Ecto neural progenitor cell (in vitro differentiated cells): ENCODE measurements around the gene KIF21A.
"Not testable (repeated sequence)": the region's sequence is repeated elsewhere in the genome, so short reads cannot be mapped to it uniquely, and the experiment has no call there.

Experiments used
- DNase-seq: peaks from one replicate; pipeline ENCODE4 v3.0.0-alpha.2; 2018; ENCODE audit warnings: low spot score

The KIF21A gene

DNA sequence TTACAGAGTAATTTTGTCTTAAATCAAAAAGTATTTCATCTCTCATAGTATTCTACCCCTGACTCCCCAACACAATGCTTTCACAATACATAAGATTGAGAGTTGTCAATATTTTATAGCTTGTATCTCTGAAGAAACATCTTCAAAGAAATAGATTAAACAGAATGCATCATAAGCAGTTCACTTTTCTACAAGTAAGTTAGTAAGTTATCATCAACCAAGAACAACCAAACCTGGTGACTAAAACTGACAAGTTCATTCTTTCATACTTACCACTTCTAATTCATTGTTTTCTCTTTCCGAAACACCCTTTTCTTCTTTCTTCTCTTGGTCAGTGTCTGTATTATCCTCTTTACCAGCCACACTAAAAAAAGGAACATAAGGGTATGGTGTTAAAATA lies 101.2 kb downstream of the KIF21A start:
- no peak for DNase-seq

DNA sequence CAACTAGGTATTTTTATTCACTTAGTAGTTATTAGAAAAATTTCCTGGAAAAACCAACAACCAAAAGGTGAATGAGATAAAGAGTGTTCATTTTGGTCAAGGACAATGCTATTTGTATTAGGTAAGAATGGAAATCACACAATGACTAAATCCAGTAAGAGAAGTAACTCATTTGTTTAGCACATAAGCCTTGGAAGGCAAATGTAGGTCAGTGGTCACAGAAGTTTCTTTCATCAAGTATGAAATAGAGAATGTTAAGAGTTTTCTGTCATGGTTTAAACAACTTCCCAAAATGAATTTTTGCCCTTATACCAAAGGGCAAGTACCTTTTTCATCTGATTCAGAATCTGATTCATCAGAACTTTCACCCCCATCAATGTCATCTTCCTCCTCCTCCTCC lies 101.7 kb downstream of the KIF21A start:
- DNase-seq, result no peak

- DNase-seq, result no peak
Measured at GRCh38 chr12:39332661-39333175, 110.2 kb downstream of the KIF21A start.

GRCh38 chr12:39331539-39332261 lies 111.2 kb downstream of the KIF21A start:
- no peak for DNase-seq

DNA sequence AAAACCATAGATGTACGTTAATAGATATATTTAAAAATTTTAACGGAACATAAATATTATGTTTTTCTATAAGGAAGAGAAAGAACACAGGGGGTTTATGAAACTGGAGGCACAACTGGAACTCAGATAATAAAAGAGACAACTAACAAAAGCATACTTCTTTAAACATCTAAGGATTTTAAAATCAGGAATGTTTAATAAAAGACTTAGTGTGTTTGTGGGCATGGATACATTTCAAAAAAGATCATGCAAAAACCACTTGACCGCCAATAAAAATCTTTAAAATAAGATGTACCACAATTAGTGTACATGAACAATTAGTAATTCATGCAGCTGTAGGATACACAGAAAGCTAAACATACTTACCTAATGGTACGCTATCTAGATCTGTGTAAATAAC lies 113.0 kb downstream of the KIF21A start:
- DNase-seq, result no peak

- no peak for DNase-seq
Measured at GRCh38 chr12:39329018-39329417, 113.9 kb downstream of the KIF21A start.

- no peak for DNase-seq
Measured at GRCh38 chr12:39327965-39328364, 115.0 kb downstream of the KIF21A start.

GRCh38 chr12:39327510-39327909 lies 115.4 kb downstream of the KIF21A start:
- DNase-seq, result no peak

GRCh38 chr12:39319180-39319579 lies 123.7 kb downstream of the KIF21A start:
- DNase-seq, result no peak

GRCh38 chr12:39314547-39314946 lies 128.4 kb downstream of the KIF21A start:
- DNase-seq, result no peak

DNA sequence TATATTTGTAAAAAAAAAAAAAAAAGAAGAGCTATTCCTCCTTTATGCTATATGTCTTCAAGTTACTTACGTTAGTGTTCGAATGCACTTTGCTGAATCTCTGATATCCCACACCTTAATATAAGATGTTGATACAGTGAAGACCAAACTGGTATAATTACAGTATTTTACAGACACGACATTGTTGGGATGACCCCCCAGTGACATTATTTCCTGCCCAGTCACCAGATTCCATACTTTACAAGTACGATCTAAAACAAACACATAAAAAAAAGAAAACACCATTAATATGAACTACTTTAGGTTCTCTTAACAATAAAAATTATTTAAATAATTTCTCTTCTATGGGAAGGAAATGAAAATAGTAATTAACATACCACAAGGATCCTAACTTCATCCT lies 133.4 kb downstream of the KIF21A start:
- no peak for DNase-seq

GRCh38 chr12:39301422-39301821 lies 141.5 kb downstream of the KIF21A start:
- no peak for DNase-seq

DNA sequence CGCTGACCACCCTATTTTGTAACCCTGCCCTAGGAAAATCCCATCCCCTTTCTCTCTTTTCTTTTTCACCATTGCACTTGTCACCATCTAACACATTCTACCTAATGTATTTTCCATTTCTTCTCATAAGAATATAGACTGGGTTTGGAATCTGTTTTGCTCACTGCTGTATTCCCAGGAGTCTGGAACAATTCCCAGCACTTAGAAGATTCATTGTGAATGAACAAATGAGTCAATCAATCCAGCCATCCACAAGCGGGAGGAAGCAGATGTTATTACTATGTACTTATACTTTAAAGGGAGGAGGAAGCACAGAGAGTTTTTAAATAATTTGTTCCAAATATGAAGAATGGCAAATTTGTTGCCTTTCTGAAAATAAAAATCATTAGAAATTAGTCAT lies 142.1 kb downstream of the KIF21A start:
- DNase-seq, result no peak

DNA sequence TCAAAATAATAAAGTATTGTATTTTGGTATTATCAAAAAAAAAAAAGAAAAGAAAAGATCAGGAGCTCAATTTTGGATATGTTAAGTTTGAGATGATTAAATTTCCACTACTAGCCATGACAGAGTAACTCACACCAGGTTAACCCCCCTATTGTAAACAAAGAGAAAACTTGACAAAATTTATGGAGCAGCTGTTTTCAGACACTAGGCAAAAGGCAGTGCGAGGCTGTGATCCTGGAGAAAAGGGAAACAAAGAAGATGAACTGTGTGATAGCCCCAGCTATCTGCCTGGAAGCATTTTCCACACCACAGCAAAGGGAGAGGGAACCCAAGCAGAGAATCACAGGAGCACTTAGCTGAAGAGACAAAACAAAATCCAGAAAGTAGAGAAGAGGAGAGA lies 145.0 kb downstream of the KIF21A start:
- no peak for DNase-seq

DNA sequence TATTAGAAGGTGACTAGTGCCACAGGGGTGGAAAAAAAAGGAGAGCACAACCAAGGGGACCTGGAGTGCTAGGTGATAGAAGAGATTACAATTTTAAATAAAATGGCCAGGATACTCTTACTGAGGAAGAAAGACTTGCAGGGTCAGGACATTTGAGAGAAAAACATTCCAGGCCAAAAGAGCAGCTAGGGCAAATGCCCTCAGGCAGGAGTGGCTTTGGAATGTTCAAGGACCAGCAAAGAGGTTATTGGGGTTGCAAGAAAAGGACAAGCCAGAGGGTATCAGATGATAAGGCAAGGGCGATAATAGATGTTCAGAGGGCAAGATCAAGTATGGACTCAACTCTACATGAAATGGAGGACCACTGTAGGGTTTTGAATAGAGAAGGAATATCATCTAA lies 146.4 kb downstream of the KIF21A start:
- DNase-seq, result no peak

GRCh38 chr12:39295593-39295992 lies 147.3 kb downstream of the KIF21A start:
- not testable (repeated sequence) for DNase-seq

DNA sequence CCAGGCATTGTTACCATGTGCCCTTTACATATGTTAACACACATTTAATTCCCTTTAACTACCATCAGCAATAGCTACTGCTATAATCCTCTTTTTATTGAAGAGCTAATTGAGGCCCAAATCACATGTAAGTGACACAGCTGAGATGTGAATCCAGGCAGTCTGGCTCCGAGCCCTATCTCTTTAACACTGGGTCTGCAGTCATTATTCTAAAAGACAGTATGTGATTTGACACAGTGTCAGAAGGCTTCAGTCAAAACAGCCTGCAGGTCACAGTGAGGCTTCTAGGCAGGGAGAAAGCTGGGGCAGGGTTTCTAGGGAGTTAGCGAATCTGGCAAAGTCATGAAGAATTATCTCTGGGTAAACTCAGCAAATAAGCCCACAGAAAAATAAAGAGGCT lies 148.2 kb downstream of the KIF21A start:
- DNase-seq, result no peak

GRCh38 chr12:39292125-39292630 lies 150.7 kb downstream of the KIF21A start:
- no peak for DNase-seq

DNA sequence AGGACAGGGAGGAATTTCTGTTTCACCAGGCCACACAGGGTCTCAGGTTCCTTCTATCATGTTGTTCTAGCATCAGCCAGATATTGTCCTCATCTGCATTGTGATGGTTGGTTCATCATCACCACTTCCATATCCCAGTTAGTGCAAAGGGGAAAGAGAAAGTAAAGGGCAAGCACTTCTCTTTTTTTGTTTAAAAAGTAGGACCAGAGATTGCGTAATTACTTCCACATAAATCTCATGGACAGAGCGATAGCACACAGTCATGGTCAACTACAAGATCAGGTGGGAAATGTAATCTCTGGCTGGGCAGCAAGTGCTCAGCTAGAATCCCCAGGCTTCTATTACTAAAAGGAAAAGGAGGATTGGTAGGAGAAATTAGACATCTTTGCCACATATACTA lies 155.1 kb downstream of the KIF21A start:
- DNase-seq, result no peak

DNA sequence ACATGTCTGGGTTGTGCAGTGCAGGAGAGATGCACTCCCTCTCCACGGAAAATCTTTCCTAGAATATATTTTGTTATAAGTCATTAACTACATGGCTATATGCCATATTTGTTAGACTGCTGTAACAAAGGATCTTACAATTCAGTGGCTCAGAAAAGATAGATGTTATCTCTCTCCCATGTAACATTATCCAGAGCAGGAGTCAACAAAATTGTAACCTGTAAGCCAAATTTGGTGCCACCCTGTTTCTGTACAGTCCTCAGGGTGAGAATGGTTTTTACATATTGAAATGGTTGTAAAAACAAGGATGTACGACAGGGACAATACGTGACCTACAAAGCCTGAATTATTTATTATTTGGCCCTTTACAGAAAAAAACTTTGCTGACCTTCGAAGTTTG lies 155.5 kb downstream of the KIF21A start:
- no peak for DNase-seq

GRCh38 chr12:39278426-39278825 lies 164.5 kb downstream of the KIF21A start:
- no peak for DNase-seq

DNA sequence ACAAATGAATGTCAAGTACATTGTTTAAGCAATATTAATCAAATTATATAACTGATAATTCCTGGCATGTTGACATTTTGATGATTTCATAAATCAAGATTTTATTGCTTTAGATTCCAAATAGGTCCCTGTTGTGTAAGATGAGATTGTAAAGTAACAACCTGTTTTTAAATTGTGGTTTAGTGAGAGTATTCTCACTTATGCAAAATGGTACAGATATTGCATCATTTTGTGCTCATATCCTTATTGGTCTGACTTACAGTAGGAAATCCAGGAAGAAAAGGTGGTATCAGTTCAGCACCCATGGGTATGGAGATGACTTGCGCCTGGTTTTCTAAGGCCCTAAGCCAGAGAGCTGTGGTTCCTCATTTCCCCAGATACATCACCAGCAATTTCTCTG lies 165.5 kb downstream of the KIF21A start:
- DNase-seq, result no peak

- DNase-seq, result no peak
Measured at GRCh38 chr12:39275846-39276245, 167.1 kb downstream of the KIF21A start.
